Stimulated activated CD8-positive, alpha-beta memory T cell treated with anti-CD3 and anti-CD28 coated beads, Interleukin-7, amount 100 ng/mL, for 1 hour (primary cell): ENCODE measurements around the gene CCNA1.

Source experiments
- DNase-seq, 2 donors: peaks; one replicate each; pipeline ENCODE4 v3.0.0-alpha.2; 2020; ENCODE audit warnings: low read depth in 2 of 2

The CCNA1 gene

GRCh38 chr13:36432106-36432544 lies at the start of gene CCNA1:
CCNA1 (plus strand) TSS chr13:36432495; CDS start chr13:36433057, 562 bp downstream.
- no peak for DNase-seq

GRCh38 chr13:36385489-36385888 lies 46.8 kb upstream of the CCNA1 start:
- no peak for DNase-seq

GRCh38 chr13:36395280-36395679 lies 37.0 kb upstream of the CCNA1 start:
- no peak for DNase-seq

GRCh38 chr13:36405151-36405550 lies 27.1 kb upstream of the CCNA1 start:
- no peak for DNase-seq

GRCh38 chr13:36412736-36413135 lies 19.6 kb upstream of the CCNA1 start:
- no peak for DNase-seq

- DNase-seq, result no peak
These were observed 19.1 kb upstream of the CCNA1 start for GRCh38 chr13:36413161-36413560.

GRCh38 chr13:36414461-36414860 lies 17.8 kb upstream of the CCNA1 start:
- no peak for DNase-seq

GRCh38 chr13:36417331-36417730 lies 15.0 kb upstream of the CCNA1 start:
- DNase-seq, result no peak

GRCh38 chr13:36418022-36418805 lies 14.1 kb upstream of the CCNA1 start:
- DNase-seq, result no peak

GRCh38 chr13:36420437-36420891 lies 11.8 kb upstream of the CCNA1 start:
- DNase-seq, result peak in 1 of 2 donors; percentile 29

GRCh38 chr13:36421447-36421846 lies 10.8 kb upstream of the CCNA1 start:
- no peak for DNase-seq

- DNase-seq, result no peak
These were observed 4.2 kb upstream of the CCNA1 start for GRCh38 chr13:36428086-36428485.

GRCh38 chr13:36430247-36431203 lies 1.8 kb upstream of the CCNA1 start:
- DNase-seq, result no peak

- DNase-seq, result no peak
These were observed 840 bp upstream of the CCNA1 start for GRCh38 chr13:36431204-36432105.

- DNase-seq, result no peak
These were observed 4.5 kb downstream of the CCNA1 start for GRCh38 chr13:36436811-36437210.

- DNase-seq, result no peak
These were observed 6.5 kb downstream of the CCNA1 start for GRCh38 chr13:36438594-36439483.

GRCh38 chr13:36445278-36445677 lies 13.0 kb downstream of the CCNA1 start:
- DNase-seq, result no peak

- no peak for DNase-seq
These were observed 13.6 kb downstream of the CCNA1 start for GRCh38 chr13:36445891-36446351.

- no peak for DNase-seq
These were observed 15.2 kb downstream of the CCNA1 start for GRCh38 chr13:36447501-36447900.

- no peak for DNase-seq
These were observed 18.2 kb downstream of the CCNA1 start for GRCh38 chr13:36450534-36450933.
